Activated naive CD4-positive, alpha-beta T cell treated with Interleukin-2 at 50 U/mL for 16 hours (primary cell): ENCODE data around the gene THRSP.

ENCODE experiments used
- DNase-seq: peaks from one replicate; pipeline ENCODE4 v3.0.0-alpha.2; 2020

THRSP gene

DNA sequence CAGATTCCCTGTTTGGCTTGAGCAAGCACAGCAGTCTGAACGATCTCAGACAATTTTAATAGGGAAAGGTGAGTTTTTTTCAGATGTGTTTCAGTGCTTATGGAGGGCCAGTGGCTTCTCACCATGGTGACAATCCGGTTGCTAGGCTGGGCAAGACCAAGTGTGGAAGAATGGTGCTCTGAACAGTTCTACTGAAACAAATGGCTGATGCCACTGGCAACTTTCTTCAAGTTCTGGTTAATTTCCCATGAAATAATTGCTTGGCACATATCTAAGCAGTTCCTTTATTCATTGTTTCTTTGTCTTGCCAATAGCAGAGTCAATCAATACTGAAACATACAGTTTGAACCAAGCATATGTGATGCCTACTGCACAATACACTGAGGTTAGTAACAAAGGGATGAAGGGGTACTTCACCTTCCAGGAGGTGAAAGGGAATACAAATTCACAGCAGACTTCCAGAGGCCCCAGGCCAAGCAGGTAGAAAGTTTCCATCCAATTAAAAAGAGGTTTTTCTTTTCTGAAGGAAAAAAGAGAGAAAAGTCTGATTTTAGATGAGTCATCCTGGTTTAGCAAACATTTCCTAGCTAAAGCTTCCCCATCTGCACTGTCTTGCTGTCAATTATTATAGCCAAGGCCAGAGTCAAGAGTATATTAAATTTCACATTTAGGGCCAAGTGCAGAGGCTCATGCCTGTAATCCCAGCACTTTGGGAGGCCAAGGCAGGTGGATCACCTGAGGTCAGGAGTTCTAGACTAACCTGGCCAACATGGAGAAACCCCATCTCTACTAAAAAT lies 37.2 kb downstream of the THRSP start:
- DNase-seq: no peak

DNA sequence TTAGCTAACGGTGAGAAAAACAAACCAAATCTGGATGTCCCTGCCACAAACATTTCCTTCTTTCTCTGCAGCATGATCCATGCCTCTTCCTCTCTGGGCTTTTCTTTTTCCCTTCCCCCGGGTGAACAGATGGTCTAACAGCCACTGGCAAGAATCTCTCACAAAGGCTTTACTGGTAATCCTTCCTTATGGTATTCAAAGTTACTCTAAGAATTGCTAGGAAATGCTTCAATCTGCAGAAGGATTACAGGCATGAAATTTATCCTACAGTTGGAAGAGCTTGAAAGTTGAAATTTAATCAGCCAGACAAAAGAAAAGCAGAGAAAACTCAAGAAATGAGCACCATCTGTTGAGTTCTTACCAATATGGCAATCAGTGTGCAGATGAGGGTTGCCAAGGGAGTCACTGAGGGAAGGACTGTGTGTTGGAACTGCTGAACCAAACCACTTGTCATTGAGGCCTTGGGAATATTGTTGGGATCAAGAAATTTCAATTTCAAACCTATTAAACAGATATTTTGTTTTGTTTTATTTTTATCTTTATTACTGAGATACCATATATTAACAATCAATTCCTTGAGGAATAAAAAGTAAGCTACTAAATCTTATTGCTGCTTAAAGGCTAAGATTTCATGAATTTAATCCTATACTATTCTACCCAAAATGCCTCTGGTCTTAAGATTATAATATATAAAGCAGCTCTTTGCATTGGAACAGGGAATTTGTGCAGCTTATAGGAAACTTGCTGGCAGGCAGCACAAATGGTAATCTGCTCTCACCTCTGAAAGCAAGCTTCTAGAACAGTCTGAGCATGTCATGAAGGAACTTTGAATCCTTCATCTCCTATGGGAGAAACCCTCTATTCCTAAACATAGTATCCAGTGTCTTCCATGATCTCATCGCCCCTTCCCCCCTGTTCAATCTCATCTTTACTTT lies 45.7 kb downstream of the THRSP start:
- no peak for DNase-seq

DNA sequence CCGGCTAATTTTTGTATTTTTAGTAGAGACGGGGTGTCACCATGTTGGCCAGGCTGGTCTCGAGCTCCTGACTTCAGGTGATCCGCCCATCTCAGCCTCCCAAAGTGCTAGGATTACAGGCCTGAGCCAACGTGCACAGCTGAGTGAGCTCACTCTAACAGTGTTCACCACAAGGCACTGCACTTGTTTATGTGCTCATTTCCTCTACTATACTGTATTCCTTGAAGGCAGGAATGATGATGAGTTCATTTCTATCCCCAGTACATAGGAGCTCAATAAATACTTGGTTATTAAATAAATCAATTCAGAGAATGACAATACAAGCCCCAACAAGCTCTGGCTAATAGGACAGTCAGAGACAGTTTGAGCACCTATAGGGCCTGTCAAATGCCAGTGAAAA lies 46.7 kb downstream of the THRSP start:
- DNase-seq: no peak

DNA sequence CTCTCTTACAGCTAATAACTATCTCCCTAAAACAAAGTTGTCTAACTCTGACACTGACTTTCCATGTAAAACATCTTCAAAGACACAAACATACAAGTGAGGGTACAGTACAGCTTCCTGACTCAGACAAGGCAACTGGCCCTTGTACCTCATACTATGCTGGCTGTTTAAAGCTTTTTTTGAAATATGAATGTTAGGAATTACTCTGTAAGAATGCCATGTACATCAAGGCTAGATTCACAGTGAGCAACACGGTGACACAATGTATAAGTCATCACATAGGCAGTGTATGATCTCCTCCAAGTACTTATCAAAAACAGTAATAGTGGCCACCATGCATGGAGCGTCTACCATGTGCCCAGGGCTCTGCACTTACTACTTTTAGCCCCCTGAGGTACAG lies 47.2 kb downstream of the THRSP start:
- no peak for DNase-seq

DNA sequence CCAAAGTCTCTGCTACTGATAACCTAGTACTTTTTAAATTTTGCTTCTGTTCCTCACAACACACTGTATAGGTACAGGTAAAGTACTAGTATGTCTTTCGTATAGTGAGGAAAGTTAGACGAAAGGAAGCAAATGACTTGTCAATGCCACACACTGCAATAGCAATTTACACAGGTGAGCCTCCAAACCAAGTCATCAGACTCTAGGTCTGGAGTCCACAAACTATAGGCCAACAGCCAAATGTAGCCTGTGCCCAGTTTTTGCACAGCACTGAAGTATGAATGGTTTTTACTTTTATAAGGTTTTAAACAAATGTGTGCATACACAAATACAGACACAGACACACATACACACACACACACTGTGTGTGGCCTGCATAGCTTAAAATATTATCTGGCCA lies 47.6 kb downstream of the THRSP start:
- DNase-seq: no peak

DNA sequence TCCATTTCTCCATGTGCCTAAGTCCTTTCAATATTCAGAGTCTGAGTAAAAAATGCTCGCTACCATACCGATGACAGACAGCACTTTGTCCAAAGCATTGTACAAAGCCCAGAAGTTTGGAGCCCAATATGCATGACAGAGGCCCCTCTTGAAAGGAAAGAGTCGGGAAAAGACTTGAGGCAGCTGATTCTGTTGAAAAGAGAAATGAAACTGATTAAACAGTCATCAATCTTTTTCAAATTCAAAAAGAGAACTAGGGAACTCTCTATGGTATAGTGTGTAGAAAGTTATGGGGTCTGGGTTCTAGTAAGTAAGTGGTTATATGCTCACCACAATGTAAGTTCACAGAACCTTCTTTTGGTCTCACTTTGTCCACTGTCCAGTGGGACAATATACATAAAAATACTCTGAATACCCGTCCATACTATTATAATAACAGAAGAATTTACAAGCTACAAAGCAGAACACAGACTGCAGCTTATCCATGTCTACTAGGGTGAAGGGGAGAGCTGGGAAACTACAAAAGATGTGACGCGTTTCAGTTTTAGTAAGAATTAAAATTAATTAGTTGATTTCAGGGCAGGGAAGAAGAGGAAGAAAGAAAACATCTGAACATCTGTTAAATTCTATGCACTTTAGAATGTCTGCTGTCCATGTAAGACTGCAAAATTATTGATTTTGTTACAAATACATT lies 49.1 kb downstream of the THRSP start:
- no peak for DNase-seq
